GM19240 (cell line): ENCODE results near the gene GFOD2.

Experiments used
- DNase-seq: peaks from one replicate; pipeline ENCODE4 v3.0.0; 2011; ENCODE audit warnings: low spot score; ENCODE audit not compliant: insufficient read length

GFOD2 gene

DNA sequence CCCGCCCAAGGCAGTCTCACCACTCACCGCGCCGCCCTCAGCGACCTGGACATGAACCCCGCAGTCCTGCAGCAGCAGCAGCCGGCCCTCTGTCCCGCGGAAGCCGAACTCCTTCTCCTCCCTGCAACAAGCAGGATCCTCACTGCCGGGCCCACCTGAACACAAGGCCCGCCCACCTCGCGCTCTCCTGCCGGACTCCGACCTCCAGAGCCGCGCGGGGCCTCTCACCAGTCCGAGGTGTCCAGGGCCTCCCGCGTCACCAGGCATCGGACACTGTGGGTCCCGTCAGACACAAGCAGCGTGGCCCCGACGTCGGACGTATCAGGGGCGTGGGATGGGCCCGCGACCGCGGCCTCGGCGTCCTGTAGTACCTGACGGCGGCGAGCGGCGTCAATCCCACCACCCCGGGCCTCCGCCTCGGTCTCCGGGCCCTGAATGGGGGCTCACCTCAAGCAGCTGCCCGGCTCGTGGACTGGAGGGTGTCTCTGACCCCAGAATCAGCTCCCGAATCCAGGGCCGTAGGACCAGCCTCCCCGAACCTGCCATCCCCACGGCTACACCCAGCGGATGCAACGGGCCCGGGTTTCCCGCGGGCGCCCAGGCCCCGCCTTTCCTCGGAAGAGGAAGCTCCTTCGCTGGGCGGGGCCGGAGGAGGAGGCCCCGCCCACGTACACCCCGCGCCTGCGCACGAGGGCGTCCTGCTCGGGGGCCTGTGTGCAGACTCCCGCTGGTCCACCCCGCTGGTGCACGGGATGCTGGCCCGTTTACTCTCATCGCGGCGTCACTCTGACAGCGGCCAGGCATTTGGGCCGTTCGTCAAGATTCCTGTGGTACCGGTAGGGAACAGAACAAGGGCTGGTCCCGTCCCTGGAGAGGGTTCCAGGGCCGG, 59.2 kb downstream of the GFOD2 start, which contains the start of gene ACD:
Gene ACD, minus strand, starts transcription at position 586 of the 889 bp plus-strand sequence. Its CDS starts 40 bp downstream, at position 546.
- DNase-seq: peak; percentile 100

DNA sequence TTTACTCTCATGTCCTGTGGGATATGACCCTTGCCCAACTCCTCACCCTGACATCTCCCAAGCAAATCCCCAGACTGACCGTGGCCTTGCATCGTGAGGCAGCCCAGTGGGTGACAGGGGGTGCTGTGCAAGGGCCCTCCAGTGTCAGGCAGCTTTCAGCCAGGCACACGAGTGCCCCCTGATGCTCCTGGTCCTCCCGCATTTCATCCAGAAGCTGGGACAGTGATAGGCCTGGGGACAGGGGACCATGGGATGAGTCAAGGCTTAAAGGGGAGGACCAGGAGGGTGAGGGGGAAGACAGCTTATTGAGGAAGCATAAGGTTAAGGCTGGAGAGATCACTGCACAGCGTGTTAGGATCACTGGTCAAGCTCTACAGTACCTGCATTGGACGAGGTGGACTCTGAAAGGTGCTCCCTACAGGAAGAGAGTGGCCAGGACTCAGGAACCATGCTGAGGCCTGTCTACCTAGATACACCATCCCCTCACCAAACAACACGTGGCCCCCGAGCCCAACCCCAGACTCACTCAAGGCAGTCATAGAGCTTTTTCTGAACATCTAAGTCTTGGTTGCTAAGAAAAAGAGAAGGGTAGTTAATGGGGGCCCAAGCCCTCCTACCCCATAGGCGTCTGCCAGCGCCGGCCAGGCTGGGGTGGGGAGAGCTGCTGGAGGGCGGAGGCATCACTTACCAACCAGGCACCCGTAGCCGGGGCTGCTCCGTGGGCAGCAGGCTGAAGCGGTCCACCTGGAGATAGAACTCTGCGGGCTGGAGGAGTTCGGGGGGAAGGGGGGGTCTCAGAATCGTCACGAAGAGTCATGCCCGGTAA, 60.1 kb downstream of the GFOD2 start:
- DNase-seq: no peak

- no peak for DNase-seq
These were observed 61.2 kb downstream of the GFOD2 start for GRCh38 chr16:67657751-67658518.

- DNase-seq: no peak
These were observed 62.0 kb downstream of the GFOD2 start for GRCh38 chr16:67657017-67657608.

- no peak for DNase-seq
These were observed 62.6 kb downstream of the GFOD2 start for GRCh38 chr16:67656344-67657016.

DNA sequence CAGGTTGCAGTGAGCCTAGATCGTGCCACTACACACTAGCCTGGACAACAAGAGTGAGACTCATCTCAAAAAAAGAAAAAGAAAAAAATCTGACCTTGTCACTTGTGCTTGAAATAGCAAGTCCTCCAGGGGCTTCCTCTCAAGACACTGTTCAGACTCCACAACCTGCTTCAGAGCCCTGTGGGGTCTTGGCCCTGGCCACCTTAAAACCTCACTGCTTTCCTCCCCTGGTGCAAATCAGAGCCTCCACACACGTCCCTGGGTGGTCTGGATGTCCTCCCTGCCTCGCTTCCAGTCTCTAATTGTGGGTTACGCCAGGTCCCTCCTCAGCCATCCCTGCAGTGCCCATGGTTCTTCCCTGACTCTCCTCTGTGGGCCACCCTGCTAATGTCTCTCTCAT, 63.8 kb downstream of the GFOD2 start:
- no peak for DNase-seq

- DNase-seq: no peak
These were observed 64.7 kb downstream of the GFOD2 start for GRCh38 chr16:67654403-67654911.

- DNase-seq: no peak
These were observed 65.2 kb downstream of the GFOD2 start for GRCh38 chr16:67653789-67654402.

GRCh38 chr16:67653128-67653788, 65.9 kb downstream of the GFOD2 start:
- no peak for DNase-seq

DNA sequence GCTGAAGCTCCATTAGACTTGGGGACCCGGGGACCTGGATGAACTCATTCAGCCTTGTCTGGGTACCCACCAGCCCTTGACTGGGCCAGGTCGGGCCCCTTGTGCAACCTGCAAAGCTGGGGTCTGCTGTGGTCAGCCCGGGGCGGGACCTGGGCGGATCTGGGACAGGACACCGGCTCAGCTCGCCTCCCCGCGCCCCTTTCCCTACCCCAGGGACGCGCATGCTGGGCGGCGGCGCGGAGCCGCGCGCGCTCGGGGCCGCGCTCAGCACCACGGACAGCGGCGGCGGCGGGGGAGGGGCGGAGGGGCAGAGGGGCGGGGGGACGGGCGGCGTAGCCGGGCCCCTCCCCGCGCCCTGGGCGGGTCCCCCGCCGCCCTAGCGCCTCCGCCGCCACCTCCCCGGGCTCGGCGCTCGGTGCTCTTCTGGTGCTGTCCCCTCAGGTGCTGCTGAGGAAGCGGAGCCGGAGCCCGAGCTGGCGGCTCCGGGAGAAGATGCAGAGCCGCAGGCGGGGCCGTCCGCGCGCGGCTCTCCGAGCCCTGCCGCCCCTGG, 66.5 kb downstream of the GFOD2 start:
- no peak for DNase-seq

DNA sequence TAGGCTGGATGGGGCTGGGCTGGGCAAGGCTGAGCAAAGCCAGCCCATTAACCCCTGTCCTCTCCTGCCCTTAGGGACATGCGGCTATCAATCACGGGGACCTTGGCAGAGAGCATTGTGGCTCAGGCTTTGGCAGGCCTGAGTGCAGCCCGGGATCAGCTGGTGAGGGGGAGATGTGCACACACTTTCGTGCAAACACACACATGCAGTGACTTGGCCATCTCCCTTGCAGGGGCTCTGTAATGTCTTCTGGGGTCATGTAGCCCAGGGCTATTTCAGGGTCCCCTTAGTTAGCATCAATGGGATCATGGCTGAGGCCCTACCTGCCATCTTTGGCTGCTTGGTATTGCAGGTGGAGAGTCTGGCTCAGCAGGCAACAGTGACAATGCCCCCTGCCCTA, 67.3 kb downstream of the GFOD2 start:
- DNase-seq: no peak

DNA sequence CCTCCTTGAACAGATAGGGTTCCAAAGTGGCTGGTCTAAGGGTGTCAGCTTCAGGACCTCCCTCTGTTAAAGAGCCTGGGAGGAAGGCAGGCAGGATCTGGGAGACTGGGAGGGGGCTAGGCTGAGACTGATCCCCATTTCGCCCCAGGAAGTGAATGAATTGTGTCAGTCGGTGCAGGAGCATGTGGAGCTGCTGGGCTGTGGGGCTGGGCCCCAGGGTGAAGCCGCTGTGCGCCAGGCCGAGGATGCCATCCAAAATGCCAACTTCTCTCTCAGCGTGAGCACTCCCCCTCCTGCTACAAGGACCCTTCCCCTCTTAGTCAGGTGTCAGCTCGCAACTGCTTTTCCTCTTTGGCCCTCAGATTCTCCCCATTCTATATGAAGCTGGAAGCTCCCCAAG, 68.1 kb downstream of the GFOD2 start:
- no peak for DNase-seq

DNA sequence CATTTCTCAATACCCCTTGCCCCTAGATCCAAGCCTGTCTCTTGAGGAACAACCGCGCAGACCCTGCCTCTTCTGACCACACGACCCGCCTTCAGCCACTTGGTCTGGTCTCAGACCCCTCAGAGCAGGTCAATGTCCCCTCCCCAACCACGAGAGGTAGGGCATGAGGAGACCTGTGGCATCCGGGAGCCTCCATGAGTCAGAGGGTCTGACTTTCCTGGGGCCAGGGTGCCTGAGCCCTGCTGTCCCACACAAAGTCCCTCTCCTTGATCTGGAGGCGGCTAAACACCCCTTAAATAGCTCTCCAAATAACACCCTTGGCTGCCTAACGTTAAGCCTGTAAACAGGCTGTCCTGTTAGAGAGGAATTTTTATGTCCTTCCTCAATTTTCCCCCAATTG, 69.1 kb downstream of the GFOD2 start:
- DNase-seq: no peak

DNA sequence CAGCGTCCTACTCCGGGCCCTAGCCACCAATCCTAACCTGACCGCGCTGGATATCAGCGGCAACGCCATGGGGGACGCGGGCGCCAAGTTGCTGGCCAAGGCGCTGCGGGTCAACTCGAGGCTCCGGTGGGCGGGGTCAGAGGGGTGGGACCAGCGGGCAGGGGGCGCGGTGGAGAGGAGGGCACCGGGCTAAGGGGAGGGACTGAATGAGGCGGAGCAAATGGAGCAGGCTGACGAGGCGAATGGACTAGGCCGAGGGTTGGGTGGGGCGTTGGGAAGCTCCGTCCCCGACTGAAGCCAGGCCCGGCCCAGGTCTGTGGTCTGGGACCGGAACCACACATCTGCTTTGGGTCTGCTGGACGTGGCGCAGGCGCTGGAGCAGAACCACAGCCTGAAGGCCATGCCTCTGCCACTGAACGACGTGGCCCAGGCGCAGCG, 69.6 kb downstream of the GFOD2 start:
- DNase-seq: no peak

GRCh38 chr16:67648764-67649407, 70.2 kb downstream of the GFOD2 start:
- DNase-seq: no peak

DNA sequence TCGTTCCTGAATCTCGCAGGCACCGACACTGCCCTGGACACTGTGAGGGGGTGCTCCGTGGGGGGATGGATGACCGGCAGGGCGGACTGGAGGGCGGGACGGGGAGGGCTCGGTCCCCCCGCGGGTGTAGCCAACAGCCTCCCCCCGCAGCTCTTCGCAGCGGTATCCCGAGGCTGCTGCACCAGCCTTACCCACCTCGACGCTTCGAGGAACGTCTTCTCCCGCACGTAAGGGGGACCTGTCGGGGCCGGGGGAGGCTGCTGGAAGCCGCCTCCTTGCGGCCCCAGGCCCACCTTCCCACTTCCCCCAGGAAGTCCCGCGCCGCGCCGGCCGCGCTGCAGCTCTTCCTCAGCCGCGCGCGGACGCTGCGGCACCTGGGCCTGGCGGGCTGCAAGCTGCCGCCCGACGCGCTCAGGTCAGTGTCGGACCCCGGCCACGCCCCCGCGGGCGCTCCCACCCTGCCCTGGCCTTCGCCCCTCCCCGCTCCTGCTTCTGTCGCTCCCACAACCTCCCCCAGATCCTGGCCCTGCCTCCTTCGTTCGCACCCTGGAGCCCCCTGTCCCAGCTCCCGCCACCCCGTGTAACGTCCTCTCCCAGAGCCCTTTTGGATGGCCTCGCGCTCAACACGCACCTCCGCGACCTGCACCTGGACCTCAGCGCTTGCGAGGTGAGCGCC, 70.9 kb downstream of the GFOD2 start:
- no peak for DNase-seq

DNA sequence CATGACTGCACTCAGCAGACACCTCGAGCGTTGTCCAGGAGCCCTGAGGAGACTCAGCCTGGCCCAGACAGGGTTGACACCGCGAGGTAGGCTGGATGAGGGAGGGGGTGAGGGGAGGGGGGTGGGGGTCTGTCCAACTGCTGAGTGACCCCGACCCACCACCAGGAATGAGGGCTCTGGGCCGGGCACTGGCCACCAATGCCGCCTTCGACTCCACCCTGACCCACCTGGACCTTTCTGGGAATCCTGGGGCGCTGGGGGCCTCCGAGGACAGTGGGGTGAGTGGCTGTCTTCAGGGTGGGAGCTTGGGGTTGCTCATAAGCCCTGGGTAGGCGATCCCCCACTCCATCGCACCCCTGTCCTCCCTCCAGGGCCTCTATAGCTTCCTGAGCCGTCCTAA, 71.4 kb downstream of the GFOD2 start:
- DNase-seq: no peak

GRCh38 chr16:67647111-67647651, 71.9 kb downstream of the GFOD2 start:
- DNase-seq: no peak
